ENCODE measurements around the gene PRMT2.

DNA sequence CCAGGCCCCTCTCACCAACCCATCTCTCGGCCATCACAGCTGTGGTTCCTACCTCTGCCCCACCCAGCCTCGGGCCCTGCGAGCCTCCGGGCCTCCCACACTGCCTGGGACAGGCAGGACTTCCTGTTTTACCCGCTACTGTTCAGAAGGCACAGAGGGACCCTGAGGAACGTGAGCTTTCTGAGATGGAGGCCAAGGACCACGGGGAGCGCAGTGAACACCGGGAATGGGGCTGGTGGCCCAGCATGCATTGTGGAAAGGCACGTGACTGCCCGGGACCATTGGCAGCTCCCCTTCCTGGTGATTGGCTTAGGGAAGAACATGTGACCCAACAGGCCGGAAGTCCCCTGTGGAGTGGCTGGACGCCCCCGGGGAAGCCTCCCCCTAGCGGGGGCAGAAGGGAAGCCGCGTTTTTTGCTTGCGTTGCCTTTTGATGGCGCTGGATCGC lies 37.6 kb upstream of the PRMT2 start:
- TF ChIP-seq, protein P1, sequence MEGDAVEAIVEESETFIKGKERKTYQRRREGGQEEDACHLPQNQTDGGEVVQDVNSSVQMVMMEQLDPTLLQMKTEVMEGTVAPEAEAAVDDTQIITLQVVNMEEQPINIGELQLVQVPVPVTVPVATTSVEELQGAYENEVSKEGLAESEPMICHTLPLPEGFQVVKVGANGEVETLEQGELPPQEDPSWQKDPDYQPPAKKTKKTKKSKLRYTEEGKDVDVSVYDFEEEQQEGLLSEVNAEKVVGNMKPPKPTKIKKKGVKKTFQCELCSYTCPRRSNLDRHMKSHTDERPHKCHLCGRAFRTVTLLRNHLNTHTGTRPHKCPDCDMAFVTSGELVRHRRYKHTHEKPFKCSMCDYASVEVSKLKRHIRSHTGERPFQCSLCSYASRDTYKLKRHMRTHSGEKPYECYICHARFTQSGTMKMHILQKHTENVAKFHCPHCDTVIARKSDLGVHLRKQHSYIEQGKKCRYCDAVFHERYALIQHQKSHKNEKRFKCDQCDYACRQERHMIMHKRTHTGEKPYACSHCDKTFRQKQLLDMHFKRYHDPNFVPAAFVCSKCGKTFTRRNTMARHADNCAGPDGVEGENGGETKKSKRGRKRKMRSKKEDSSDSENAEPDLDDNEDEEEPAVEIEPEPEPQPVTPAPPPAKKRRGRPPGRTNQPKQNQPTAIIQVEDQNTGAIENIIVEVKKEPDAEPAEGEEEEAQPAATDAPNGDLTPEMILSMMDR (IDR thresholded peaks at IDR 0.05): no peak
- TF ChIP-seq POLR2A (IDR thresholded peaks at IDR 0.05) (no peak), POLR2AphosphoS5 (IDR thresholded peaks at IDR 0.05) (no peak)
